NB4 (cell line): ENCODE measurements around the gene TFPI.

Source experiments
- MYC ChIP-seq: IDR thresholded peaks from 2 replicates; pipeline ENCODE4 v1.6.1; 2011; ENCODE audit warnings: low read depth, low read length
- POLR2A ChIP-seq: IDR thresholded peaks from 2 replicates; pipeline ENCODE4 v1.6.1; 2011; ENCODE audit warnings: mild to moderate bottlenecking; ENCODE audit not compliant: insufficient read length; ENCODE audit errors: extremely low read depth
- TF ChIP-seq, protein P1 (sequence below): IDR thresholded peaks from one replicate; pipeline ENCODE4 v1.5.1; 2012; ENCODE audit warnings: low read depth, low read length

DNA sequence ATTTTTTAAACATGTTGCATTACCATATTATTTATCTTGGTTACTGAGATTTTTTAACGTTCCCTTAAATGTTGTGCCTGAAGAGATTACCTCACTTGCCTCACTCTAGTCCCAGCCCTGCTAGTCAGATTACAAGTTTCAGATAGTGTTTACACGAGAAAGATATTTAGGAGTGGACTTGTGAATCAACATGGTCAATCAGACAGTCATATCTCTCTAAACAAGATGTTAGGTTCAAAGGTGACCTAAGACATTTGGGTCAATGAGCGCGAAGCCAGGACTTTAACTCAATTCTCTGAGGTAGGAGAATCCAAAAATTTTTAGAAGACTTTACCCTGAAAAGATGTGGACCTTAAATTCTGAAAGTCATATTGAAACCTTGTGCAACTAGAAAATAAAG, 91.4 kb downstream of the TFPI start:
- TF ChIP-seq, protein P1, sequence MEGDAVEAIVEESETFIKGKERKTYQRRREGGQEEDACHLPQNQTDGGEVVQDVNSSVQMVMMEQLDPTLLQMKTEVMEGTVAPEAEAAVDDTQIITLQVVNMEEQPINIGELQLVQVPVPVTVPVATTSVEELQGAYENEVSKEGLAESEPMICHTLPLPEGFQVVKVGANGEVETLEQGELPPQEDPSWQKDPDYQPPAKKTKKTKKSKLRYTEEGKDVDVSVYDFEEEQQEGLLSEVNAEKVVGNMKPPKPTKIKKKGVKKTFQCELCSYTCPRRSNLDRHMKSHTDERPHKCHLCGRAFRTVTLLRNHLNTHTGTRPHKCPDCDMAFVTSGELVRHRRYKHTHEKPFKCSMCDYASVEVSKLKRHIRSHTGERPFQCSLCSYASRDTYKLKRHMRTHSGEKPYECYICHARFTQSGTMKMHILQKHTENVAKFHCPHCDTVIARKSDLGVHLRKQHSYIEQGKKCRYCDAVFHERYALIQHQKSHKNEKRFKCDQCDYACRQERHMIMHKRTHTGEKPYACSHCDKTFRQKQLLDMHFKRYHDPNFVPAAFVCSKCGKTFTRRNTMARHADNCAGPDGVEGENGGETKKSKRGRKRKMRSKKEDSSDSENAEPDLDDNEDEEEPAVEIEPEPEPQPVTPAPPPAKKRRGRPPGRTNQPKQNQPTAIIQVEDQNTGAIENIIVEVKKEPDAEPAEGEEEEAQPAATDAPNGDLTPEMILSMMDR: no peak
- TF ChIP-seq MYC (no peak), POLR2A (no peak)
